GM21737 (cell line): ENCODE results near the gene EGLN3.
"Not testable (repeated sequence)": the region's sequence is repeated elsewhere in the genome, so short reads cannot be mapped to it uniquely, and the experiment has no call there.

ENCODE experiments used
- ATAC-seq: cut with Tn5 transposase; IDR thresholded peaks from one replicate; pipeline ENCODE4 v1.9.1; 2021; ENCODE audit warnings: mild to moderate bottlenecking, moderate library complexity; ENCODE audit not compliant: unreplicated experiment

EGLN3 gene

GRCh38 chr14:33938131-33938949 is 12.5 kb downstream of the EGLN3 start:
- ATAC-seq = no peak

- ATAC-seq = no peak
Measured at GRCh38 chr14:33936391-33936790, 14.5 kb downstream of the EGLN3 start.

GRCh38 chr14:33934938-33935337 is 15.9 kb downstream of the EGLN3 start:
- ATAC-seq = no peak

GRCh38 chr14:33934043-33934750 is 16.7 kb downstream of the EGLN3 start:
- ATAC-seq = no peak

- no peak for ATAC-seq
Measured at GRCh38 chr14:33933386-33933933, 17.4 kb downstream of the EGLN3 start.

GRCh38 chr14:33932576-33933345 is 18.1 kb downstream of the EGLN3 start:
- ATAC-seq = no peak

- no peak for ATAC-seq
Measured at GRCh38 chr14:33932033-33932432, 18.8 kb downstream of the EGLN3 start.

GRCh38 chr14:33931461-33931860 is 19.4 kb downstream of the EGLN3 start:
- no peak for ATAC-seq

- ATAC-seq = no peak
Measured at GRCh38 chr14:33930439-33930838, 20.4 kb downstream of the EGLN3 start.

- ATAC-seq = no peak
Measured at GRCh38 chr14:33929799-33930408, 21.0 kb downstream of the EGLN3 start.

- no peak for ATAC-seq
Measured at GRCh38 chr14:33928895-33929294, 22.0 kb downstream of the EGLN3 start.

GRCh38 chr14:33927944-33928343 is 22.9 kb downstream of the EGLN3 start:
- no peak for ATAC-seq

- ATAC-seq = not testable (repeated sequence)
Measured at GRCh38 chr14:33926967-33927366, 23.9 kb downstream of the EGLN3 start.

GRCh38 chr14:33925946-33926345 is 24.9 kb downstream of the EGLN3 start:
- no peak for ATAC-seq

GRCh38 chr14:33925235-33925634 is 25.6 kb downstream of the EGLN3 start:
- ATAC-seq = no peak

GRCh38 chr14:33924566-33925100 is 26.2 kb downstream of the EGLN3 start:
- ATAC-seq = no peak

- no peak for ATAC-seq
Measured at GRCh38 chr14:33922125-33922524, 28.7 kb downstream of the EGLN3 start.

GRCh38 chr14:33918256-33918655 is 32.6 kb downstream of the EGLN3 start:
- ATAC-seq = no peak

GRCh38 chr14:33917661-33918060 is 33.2 kb downstream of the EGLN3 start:
- ATAC-seq = no peak
